Panc1 (cell line): ENCODE results near the gene SPP1.

Experiments used
- CTCF ChIP-seq: fragments of 450-650 bp; IDR thresholded peaks from 2 replicates; pipeline ENCODE4 v1.5.1; 2017; ENCODE audit warnings: mild to moderate bottlenecking
- POLR2AphosphoS5 ChIP-seq: IDR thresholded peaks from 2 replicates; pipeline ENCODE4 v1.6.1; 2012; ENCODE audit warnings: mild to moderate bottlenecking, low read depth, low read length, moderate library complexity
- REST ChIP-seq, 2 experiments: IDR thresholded peaks; 2 replicates each; pipeline ENCODE4 v1.6.1; 2011 to 2012; ENCODE audit warnings: low read depth in 2 of 2, control low read depth in 1 of 2, low read length in 1 of 2, mild to moderate bottlenecking in 1 of 2, moderate library complexity in 1 of 2; ENCODE audit not compliant: insufficient read depth in 1 of 2
- SIN3A ChIP-seq: IDR thresholded peaks from 2 replicates; pipeline ENCODE4 v1.6.1; 2012; ENCODE audit warnings: low read depth, mild to moderate bottlenecking, low read length, moderate library complexity, borderline replicate concordance; ENCODE audit not compliant: insufficient read depth

GRCh38 chr4:88017516-88018297 is 42.2 kb downstream of the SPP1 start:
- TF ChIP-seq POLR2AphosphoS5 (no peak), CTCF (no peak), REST (IDR thresholded peaks at IDR 0.05; ENCODE audit: insufficient read depth in 1 of 2, low read depth in 2 of 2, low read length in 1 of 2) (no peak), SIN3A (no peak)
